ENCODE measurements around the gene TIGD3. TPM values are rescaled to one million over a fixed set of nuclear protein-coding genes. Genes with fewer than 3 reads are reported as not detected.

The TIGD3 gene
- total and polyA plus RNA-seq, 2 of the 13 experiments (the other 11 are each of a cell fraction or from before 2014, with no cell fraction given), result 0.49 to 4.9 TPM

DNA sequence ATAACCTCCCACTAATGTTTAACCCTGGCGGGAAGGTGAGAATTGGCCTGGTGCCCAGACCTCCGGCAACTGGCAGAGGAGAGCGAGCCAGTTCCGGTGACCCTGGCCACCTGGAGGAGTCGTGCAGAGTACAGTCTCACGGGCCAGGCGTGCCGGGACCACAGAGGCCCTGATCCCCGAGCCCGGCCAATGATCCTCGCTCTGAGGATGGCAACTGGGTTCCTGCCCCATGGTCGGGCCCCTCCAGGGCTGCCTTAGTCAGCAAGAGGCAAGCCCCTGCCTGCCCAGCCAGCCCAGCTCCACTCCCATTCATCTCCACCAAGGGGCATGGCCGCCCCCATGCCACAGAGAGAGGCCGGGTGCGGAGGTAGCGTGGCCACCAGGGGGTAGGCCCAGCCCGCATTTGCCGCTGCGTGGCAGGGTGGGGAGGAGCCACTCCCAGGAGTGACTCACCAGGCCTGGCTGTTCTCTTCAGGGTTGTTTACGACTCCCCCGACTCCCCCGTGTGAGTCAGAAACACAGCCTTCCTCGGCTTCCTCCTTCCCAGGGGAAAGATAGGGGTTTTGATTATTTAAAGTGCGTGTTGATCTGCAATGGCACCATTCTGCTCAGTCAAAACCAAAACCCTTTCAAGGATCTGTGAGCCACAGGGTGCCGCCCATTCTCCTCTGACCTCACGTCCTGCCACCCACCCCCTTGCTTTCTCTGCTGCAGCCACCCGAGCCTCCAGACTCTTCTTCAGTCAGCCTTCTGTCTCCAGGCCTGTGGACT, 27.7 kb downstream of the TIGD3 start, which contains the start of gene SLC25A45 (continued):
- TF ChIP-seq, protein P1, sequence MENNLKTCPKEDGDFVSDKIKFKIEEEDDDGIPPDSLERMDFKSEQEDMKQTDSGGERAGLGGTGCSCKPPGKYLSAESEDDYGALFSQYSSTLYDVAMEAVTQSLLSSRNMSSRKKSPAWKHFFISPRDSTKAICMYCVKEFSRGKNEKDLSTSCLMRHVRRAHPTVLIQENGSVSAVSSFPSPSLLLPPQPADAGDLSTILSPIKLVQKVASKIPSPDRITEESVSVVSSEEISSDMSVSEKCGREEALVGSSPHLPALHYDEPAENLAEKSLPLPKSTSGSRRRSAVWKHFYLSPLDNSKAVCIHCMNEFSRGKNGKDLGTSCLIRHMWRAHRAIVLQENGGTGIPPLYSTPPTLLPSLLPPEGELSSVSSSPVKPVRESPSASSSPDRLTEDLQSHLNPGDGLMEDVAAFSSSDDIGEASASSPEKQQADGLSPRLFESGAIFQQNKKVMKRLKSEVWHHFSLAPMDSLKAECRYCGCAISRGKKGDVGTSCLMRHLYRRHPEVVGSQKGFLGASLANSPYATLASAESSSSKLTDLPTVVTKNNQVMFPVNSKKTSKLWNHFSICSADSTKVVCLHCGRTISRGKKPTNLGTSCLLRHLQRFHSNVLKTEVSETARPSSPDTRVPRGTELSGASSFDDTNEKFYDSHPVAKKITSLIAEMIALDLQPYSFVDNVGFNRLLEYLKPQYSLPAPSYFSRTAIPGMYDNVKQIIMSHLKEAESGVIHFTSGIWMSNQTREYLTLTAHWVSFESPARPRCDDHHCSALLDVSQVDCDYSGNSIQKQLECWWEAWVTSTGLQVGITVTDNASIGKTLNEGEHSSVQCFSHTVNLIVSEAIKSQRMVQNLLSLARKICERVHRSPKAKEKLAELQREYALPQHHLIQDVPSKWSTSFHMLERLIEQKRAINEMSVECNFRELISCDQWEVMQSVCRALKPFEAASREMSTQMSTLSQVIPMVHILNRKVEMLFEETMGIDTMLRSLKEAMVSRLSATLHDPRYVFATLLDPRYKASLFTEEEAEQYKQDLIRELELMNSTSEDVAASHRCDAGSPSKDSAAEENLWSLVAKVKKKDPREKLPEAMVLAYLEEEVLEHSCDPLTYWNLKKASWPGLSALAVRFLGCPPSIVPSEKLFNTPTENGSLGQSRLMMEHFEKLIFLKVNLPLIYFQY (CRISPR knock-in tag; IDR thresholded peaks at IDR 0.05; ENCODE audit: borderline replicate concordance), result peak; percentile 90
- TF ChIP-seq ATF6 (CRISPR knock-in tag; conservative IDR thresholded peaks at IDR 0.05) (no peak), ARNT2 (CRISPR knock-in tag; IDR thresholded peaks at IDR 0.05; ENCODE audit: low read depth) (peak; percentile 96), KMT2A (CRISPR knock-in tag; IDR thresholded peaks at IDR 0.05) (no peak; the same call in 1 of the 2 replicates), ZNF264 (CRISPR knock-in tag; IDR thresholded peaks at IDR 0.05) (no peak), ETS1 (CRISPR knock-in tag; IDR thresholded peaks at IDR 0.05) (no peak), ZNF232 (CRISPR knock-in tag; IDR thresholded peaks at IDR 0.05; ENCODE audit: borderline replicate concordance) (0 out of 2 replicates have a peak, but pooled peaks have one; percentile 0), ZBTB1 (CRISPR knock-in tag; IDR thresholded peaks at IDR 0.05; ENCODE audit: borderline replicate concordance) (no peak), CENPBD1 (CRISPR knock-in tag; IDR thresholded peaks at IDR 0.05; ENCODE audit: borderline replicate concordance, low read depth) (no peak; the same call in 1 of the 2 replicates), ZNF839 (CRISPR knock-in tag; IDR thresholded peaks at IDR 0.05; ENCODE audit: borderline replicate concordance) (no peak; the same call in 1 of the 2 replicates), ZNF282 (IDR thresholded peaks at IDR 0.05; ENCODE audit: partially characterized antibody) (no peak), YEATS4 (CRISPR knock-in tag; IDR thresholded peaks at IDR 0.05; ENCODE audit: borderline replicate concordance) (peak; percentile 78; the same call in 1 of the 2 replicates), HOXA9 (CRISPR knock-in tag; IDR thresholded peaks at IDR 0.05; ENCODE audit: borderline replicate concordance) (no peak; the same call in 1 of the 2 replicates), CEBPZ (IDR thresholded peaks at IDR 0.05; ENCODE audit: low read length) (no peak), MLLT10 (CRISPR knock-in tag; IDR thresholded peaks at IDR 0.05) (no peak), TMF1 (CRISPR knock-in tag; IDR thresholded peaks at IDR 0.05; ENCODE audit: low read depth) (no peak; the same call in 1 of the 2 replicates), CREB1 (IDR thresholded peaks at IDR 0.05) (peak; percentile 16; the same call in 1 of the 2 replicates), CREB1 (CRISPR knock-in tag; IDR thresholded peaks at IDR 0.05) (peak; percentile 70)
